B cell (primary cell): ENCODE results near the gene EYS.

Experiments
- EZH2 ChIP-seq: IDR thresholded peaks from 2 replicates; pipeline ENCODE4 v1.6.1; 2012; ENCODE audit warnings: borderline replicate concordance, low read depth, mild to moderate bottlenecking, moderate library complexity, low read length; ENCODE audit not compliant: insufficient read depth, poor library complexity, severe bottlenecking
- TF ChIP-seq, protein P1 (sequence below): fragments of 200-600 bp; IDR thresholded peaks from one replicate; pipeline ENCODE4 v1.8.0; 2022; ENCODE audit warnings: antibody characterized with exemption, mild to moderate bottlenecking

DNA sequence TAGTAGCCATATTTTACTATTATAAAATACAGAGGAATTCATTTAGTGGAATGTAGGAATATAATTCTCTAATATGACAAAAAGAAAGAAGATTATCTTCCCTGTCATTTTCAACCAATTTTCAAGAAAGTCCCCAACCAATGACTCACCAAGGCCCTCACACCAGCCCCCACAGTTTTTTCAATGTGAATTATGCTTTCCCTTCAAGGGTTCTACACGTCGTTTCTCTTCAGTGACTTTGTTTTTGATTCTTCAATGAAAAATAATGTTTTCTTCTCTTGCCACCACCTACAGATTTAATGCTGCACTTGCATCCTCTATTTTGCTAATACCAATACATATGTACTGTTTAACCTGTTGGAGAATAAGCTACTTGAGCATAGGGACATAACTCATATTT is 1230.1 kb downstream of the EYS start:
- TF ChIP-seq EZH2: no peak
- TF ChIP-seq, protein P1, sequence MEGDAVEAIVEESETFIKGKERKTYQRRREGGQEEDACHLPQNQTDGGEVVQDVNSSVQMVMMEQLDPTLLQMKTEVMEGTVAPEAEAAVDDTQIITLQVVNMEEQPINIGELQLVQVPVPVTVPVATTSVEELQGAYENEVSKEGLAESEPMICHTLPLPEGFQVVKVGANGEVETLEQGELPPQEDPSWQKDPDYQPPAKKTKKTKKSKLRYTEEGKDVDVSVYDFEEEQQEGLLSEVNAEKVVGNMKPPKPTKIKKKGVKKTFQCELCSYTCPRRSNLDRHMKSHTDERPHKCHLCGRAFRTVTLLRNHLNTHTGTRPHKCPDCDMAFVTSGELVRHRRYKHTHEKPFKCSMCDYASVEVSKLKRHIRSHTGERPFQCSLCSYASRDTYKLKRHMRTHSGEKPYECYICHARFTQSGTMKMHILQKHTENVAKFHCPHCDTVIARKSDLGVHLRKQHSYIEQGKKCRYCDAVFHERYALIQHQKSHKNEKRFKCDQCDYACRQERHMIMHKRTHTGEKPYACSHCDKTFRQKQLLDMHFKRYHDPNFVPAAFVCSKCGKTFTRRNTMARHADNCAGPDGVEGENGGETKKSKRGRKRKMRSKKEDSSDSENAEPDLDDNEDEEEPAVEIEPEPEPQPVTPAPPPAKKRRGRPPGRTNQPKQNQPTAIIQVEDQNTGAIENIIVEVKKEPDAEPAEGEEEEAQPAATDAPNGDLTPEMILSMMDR: no peak
